Uterus (tissue), 4 donors: Measurements from ENCODE around the gene NTPCR. TPM values are rescaled to one million over a fixed set of nuclear protein-coding genes. Genes with fewer than 3 reads are reported as not detected.
A peak's percentile ranks its signal among the peaks of the same experiment; 100 is the strongest.
"Not testable (repeated sequence)": the region's sequence is repeated elsewhere in the genome, so short reads cannot be mapped to it uniquely, and the experiment has no call there.

Source experiments
- DNase-seq, 2 donors: peaks; one replicate each; pipeline ENCODE4 v3.0.0-alpha.2; 2019 to 2020
- H3K27ac ChIP-seq, 2 donors: fragments of 200-600 bp; sonication (generic); 1 replicate in 1 of 2; 2 replicates in 1 of 2; pipeline ENCODE4 v1.5.1; 2016 to 2018
- H3K27me3 ChIP-seq, 2 donors: fragments of 200-600 bp; sonication (generic); one replicate each; pipeline ENCODE4 v1.5.1; 2018 to 2019; ENCODE audit warnings: control low read depth in 1 of 2
- H3K36me3 ChIP-seq, 2 donors: fragments of 200-600 bp; sonication (generic); one replicate each; pipeline ENCODE4 v1.5.1; 2019; ENCODE audit warnings: control low read depth in 1 of 2
- H3K4me1 ChIP-seq, 2 donors: fragments of 200-600 bp; sonication (generic); one replicate each; pipeline ENCODE4 v1.5.1; 2018 to 2019; ENCODE audit warnings: control low read depth in 1 of 2
- H3K4me3 ChIP-seq, 2 donors: fragments of 200-600 bp; sonication (generic); 1 replicate in 1 of 2; 2 replicates in 1 of 2; pipeline ENCODE4 v1.5.1; 2018 to 2019; ENCODE audit warnings: mild to moderate bottlenecking in 1 of 2
- H3K9me3 ChIP-seq, 2 donors: fragments of 200-600 bp; sonication (generic); one replicate each; pipeline ENCODE4 v1.5.1; 2019; ENCODE audit warnings: control low read depth in 1 of 2
- CTCF ChIP-seq, 4 experiments: fragments of 200-600 bp in 2 of 4; fragments of 450-650 bp in 2 of 4; sonication (generic) in 2 of 4; IDR thresholded peaks; one replicate each; pipeline ENCODE4 v1.5.1; 2016 to 2019; ENCODE audit warnings: antibody characterized with exemption in 4 of 4, mild to moderate bottlenecking in 2 of 4, moderate library complexity in 1 of 4
- POLR2A ChIP-seq, 2 donors: fragments of 450-650 bp; IDR thresholded peaks; one replicate each; pipeline ENCODE4 v1.6.1; 2016; ENCODE audit warnings: antibody characterized with exemption in 2 of 2, mild to moderate bottlenecking in 1 of 2, moderate library complexity in 1 of 2
- intact Hi-C: fragments of 100-400 bp; cut with DNase I; formaldehyde crosslinking; loops from one replicate; pipeline ENCODE4 v1.15.1; 2023; ENCODE audit warnings: low total_unique reads
- total RNA-seq, 4 donors: library from RNA; depleted of rRNA in 3 of 4; stranded (reverse); fragments of >200 nt in 3 of 4; gene quantifications; one replicate each; pipeline versions ENCODE4 v1.1.0 to v1.2.4, GENCODE V29; 2014 to 2023
- donor health status: DM: yes; HTN: yes; CAD: no.

NTPCR gene
- total RNA-seq, 4 donors from 2014 or later, result 7.4 to 30.1 (median 17.1) TPM

DNA sequence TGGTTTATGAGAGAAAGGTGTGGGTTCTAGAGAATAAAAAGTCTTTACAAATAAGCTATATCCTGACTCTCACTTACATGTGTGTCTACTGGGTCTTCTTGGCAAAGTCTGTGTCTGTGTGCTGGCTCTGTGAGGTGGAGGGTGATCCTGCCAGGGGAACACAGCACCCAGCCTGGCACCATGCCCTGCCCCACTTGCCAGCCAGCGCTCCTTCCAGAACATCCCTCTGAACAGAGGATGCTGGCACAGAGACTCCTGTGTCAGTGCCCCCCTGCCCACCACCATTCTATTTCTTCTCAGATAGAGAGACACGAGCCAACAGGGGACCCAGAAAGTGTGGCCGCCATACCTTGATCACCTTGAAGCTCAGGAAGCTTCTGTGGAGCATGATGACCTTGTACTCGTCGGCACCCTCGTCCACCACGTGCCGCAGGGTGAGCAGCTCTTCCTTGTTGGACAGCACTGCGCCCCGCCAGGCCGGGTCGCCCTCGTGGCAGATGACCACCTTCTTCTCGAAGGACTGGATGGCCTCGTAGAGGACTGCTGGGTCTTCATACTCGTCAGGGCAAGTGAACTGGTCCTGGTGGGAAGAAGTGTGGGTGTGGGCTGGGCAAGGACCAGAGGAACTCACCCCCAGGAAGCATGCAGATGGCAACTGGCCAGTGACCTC is 49.7 kb downstream of the NTPCR start:
- no peaks in the 10 kb centered on the region for H3K4me1 ChIP-seq
- DNase-seq, result no peak
- intact Hi-C loops, result no loop called here
- TF ChIP-seq POLR2A (IDR thresholded peaks at IDR 0.05), result no peak
- no peak for TF ChIP-seq CTCF (IDR thresholded peaks at IDR 0.05)
- no peaks in the 10 kb centered on the region for H3K27me3 ChIP-seq
- no peak overlapping the region for H3K27ac ChIP-seq
- H3K4me3 ChIP-seq, result no peak overlapping the region
- no peaks in the 10 kb centered on the region for H3K9me3 ChIP-seq
- no peaks in the 10 kb centered on the region for H3K36me3 ChIP-seq

DNA sequence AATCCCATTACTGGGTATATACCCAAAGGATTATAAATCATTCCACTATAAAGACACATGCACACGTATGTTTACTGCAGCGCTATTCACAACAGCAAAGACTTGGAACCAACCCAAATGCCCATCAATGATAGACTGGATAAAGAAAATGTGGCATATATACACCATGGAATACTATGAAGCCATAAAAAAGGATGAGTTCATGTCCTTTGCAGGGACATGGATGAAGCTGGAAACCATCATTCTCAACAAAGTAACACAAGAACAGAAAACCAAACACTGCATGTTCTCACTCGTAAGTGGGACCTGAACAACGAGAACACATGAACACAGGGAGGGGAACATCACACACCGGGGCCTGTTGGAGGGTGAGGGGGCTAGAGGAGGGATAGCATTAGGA is 53.2 kb downstream of the NTPCR start:
- H3K27ac ChIP-seq, H3K27me3 ChIP-seq, H3K4me3 ChIP-seq, H3K9me3 ChIP-seq, intact Hi-C loops, H3K4me1 ChIP-seq, H3K36me3 ChIP-seq, DNase-seq: not testable (repeated sequence)

- Histone ChIP-seq H3K27ac (no peak overlapping the region), H3K9me3 (no peaks in the 10 kb centered on the region), H3K4me1 (no peaks in the 10 kb centered on the region), H3K27me3 (no peaks in the 10 kb centered on the region), H3K36me3 (no peaks in the 10 kb centered on the region), H3K4me3 (no peak overlapping the region)
- intact Hi-C loops, result no loop called here
- TF ChIP-seq POLR2A (IDR thresholded peaks at IDR 0.05), result no peak
- no peak for TF ChIP-seq CTCF (IDR thresholded peaks at IDR 0.05)
- DNase-seq, result no peak
Observed at GRCh38 chr1:233004451-233004850, 54.0 kb downstream of the NTPCR start.

GRCh38 chr1:233005156-233005555 is 54.7 kb downstream of the NTPCR start:
- intact Hi-C loops, result no loop called here
- no peak for DNase-seq
- Histone ChIP-seq H3K4me3 (no peak overlapping the region), H3K27ac (no peak overlapping the region), H3K4me1 (no peaks in the 10 kb centered on the region), H3K27me3 (no peaks in the 10 kb centered on the region), H3K9me3 (no peaks in the 10 kb centered on the region), H3K36me3 (no peaks in the 10 kb centered on the region)
- TF ChIP-seq CTCF (IDR thresholded peaks at IDR 0.05) (no peak), POLR2A (IDR thresholded peaks at IDR 0.05) (no peak)

- no peak overlapping the region for H3K4me3 ChIP-seq
- no peaks in the 10 kb centered on the region for H3K27me3 ChIP-seq
- H3K36me3 ChIP-seq, result no peaks in the 10 kb centered on the region
- peak in 1 of 2 donors; percentile 26 for DNase-seq
- intact Hi-C loops, result no loop called here
- no peak overlapping the region for H3K27ac ChIP-seq
- H3K9me3 ChIP-seq, result no peaks in the 10 kb centered on the region
- no peaks in the 10 kb centered on the region for H3K4me1 ChIP-seq
- no peak for TF ChIP-seq CTCF (IDR thresholded peaks at IDR 0.05)
- TF ChIP-seq POLR2A (IDR thresholded peaks at IDR 0.05), result no peak
Observed at GRCh38 chr1:233005703-233006102, 55.3 kb downstream of the NTPCR start.

DNA sequence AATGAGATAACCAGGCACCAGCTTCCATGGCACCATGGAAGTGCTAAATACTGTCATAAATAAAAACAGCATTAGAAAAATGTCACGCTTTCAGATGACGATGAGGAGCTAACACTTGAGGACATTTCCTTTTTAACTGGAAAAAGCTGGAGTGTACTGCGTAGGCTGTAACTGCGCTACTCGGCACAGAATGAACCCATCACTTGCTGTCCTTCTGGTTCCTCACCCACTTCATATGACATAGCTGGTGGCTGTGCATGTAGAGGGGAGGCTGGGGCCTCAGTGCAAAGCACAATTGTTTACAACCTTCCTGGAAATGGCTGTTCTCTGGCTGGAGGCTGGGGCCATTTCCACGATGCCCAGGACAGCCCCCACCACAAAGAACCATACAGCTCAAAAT is 55.7 kb downstream of the NTPCR start:
- intact Hi-C loops, result no loop called here
- H3K36me3 ChIP-seq, result no peaks in the 10 kb centered on the region
- H3K27me3 ChIP-seq, result no peaks in the 10 kb centered on the region
- TF ChIP-seq POLR2A (IDR thresholded peaks at IDR 0.05), result no peak
- TF ChIP-seq CTCF (IDR thresholded peaks at IDR 0.05), result no peak
- DNase-seq, result no peak
- no peak overlapping the region for H3K4me3 ChIP-seq
- no peaks in the 10 kb centered on the region for H3K4me1 ChIP-seq
- no peaks in the 10 kb centered on the region for H3K9me3 ChIP-seq
- H3K27ac ChIP-seq, result no peak overlapping the region
